Inflammatory macrophage (primary cell): ENCODE data around the gene BCAS3.

Experiments used
- DNase-seq, 2 donors: peaks; one replicate each; pipeline ENCODE4 v3.0.0-alpha.2; 2020 to 2022

BCAS3 gene

DNA sequence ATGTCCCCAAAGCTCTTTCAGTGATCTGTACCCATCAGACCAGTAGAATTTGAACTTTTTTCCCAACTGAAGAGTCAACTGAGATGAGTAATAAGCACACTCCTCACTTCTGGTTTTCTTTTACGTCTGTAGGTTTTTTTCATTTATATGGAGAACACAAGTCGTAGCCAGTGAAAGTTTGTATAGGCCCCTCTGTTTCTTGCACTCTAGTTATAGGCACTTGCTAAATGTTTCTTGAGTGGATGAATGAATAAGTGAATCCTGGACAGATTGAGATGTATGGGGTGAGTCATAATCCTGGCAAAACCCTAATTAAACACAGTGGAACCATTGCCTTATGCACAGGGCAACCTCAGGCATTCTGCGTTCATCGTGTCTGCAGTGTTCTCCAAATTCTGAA is 528.3 kb downstream of the BCAS3 start:
- no peak for DNase-seq

DNA sequence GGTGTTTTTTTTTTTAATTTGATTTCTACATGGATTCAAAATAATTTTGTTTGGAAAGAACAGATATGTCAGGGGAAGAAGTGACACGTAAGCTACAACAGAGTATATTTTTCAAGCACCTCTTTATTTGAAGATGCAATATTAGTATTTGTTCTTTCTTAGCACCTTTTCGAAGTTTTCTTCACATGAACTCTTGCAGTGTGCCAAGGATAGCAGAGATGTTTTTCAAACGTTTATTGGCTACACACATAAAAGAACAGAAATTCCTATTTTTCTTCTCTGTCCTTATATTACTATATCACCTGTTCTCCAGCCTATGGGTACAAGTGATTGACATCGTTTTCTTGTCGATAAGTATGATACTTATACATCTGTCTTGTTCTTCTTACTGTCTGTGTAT is 529.3 kb downstream of the BCAS3 start:
- no peak for DNase-seq

DNA sequence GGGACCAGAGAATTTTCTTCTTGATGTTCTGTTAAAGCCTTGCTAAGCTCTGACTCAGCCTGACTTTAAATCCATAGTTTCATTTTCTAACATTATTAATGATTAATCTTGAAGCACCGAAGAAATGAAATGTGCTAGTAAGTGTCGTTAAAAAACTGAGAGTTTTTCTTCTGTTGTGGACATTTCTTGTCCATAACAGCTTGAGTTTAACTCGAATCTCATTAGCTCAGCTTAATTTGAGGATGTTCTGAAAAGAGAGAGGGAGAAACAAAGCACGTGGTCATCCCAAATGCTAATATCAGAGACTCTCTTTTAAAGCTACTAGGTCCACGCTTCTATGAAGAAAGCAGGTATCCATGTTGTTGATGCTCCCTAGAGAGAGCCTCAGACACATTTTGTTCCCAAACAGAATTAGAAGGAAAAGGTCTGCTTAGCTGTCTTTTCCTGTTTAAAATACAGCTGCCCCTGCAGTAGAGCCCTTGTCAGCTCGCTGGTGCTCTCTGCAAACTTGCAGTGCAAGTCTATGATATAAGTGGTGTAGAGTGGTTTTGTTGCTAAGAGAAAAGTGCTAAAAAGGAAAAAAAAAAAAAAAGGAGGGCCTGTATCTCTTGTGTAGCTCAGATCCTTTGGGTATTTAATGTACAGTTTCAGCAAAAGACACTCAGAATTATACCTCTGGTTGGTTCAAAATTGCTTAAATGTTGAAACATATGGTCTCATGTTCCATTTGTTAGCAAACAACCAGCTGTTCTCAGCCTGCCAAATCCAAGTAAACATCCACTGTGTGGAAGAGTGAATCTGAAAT is 530.9 kb downstream of the BCAS3 start:
- DNase-seq = no peak

GRCh38 chr17:61209106-61209439 is 531.4 kb downstream of the BCAS3 start:
- DNase-seq = no peak

DNA sequence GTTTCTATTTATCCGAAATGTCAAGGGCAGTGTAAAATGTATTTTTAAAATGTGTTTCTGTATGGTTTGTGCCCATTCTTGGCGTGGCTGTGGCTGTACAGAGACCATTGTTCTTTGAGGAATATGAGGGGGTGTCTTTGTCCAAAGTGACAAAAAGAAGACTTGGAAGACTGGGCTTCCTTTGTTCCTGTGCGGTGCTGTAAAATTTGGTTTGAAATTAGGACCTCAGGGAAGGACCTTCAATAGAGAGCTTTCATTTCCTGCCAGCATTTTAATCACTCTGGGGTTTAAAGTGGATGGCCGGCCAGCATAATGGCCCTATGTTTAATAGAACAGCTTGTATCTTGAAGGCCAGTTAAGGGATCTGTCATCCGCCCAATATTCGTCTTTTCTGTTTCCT is 531.9 kb downstream of the BCAS3 start:
- DNase-seq = no peak

- no peak for DNase-seq
These were observed 533.6 kb downstream of the BCAS3 start for GRCh38 chr17:61211236-61211635.

GRCh38 chr17:61212655-61213054 is 535.0 kb downstream of the BCAS3 start:
- no peak for DNase-seq

GRCh38 chr17:61214753-61215152 is 537.1 kb downstream of the BCAS3 start:
- no peak for DNase-seq

- DNase-seq = no peak
These were observed 538.4 kb downstream of the BCAS3 start for GRCh38 chr17:61216066-61216465.

GRCh38 chr17:61217878-61218437 is 540.3 kb downstream of the BCAS3 start:
- no peak for DNase-seq

DNA sequence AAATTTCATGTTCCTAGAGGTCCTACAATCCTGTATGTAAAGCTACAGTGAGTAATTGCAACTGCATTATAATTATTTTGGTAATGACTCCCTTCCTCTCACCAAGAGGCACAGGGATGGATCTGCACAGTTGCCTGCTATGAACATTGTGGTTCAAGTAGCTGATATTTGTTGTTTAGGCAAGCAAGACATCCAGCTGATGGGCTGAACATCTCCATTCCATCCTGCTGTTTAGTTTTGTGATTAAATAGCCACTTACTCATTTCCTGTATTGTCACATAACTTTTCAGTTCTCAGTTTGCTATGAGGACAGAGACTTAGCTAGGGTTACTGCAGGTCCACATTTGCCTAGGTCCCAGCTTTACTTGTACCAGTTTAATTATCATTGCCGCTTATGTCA is 540.8 kb downstream of the BCAS3 start:
- DNase-seq = peak; percentile 48 to 59

DNA sequence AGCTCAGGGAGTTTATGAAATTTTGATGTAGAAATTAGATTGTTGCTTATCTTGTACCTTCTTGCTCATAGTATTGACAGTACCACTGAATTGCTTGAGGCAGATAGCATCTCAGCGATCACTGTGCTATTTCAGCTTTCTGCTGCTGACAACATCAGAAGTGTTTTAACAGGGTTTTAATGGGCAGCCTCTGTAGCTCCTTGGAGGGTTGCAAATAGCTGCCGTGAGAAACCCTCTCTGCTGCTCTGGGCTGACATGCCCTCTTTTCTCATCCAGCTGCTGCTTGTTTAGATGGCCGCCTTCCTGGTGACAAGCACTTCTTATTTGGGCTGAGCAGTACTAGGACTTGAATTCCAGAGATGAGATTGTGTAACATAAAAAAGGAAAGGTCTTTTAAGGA is 541.8 kb downstream of the BCAS3 start:
- no peak for DNase-seq

DNA sequence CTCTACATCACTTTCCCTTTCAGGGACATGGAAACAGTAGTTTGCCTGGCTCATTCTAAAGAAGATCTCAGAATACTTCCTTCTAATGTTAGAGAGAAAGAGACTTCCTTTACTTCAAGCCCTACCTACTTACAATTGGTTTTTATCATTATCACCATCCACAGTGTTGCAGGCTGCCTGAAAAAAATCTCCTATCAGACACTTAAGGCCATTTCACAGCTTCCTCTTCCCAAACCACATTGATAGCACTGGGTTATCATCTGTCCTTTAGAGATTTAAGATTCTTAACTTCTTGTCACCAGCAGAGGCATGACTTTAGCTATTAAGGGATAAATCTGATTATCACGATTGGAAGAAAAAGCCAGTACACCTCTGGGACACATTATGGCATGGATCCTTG is 543.5 kb downstream of the BCAS3 start:
- no peak for DNase-seq

DNA sequence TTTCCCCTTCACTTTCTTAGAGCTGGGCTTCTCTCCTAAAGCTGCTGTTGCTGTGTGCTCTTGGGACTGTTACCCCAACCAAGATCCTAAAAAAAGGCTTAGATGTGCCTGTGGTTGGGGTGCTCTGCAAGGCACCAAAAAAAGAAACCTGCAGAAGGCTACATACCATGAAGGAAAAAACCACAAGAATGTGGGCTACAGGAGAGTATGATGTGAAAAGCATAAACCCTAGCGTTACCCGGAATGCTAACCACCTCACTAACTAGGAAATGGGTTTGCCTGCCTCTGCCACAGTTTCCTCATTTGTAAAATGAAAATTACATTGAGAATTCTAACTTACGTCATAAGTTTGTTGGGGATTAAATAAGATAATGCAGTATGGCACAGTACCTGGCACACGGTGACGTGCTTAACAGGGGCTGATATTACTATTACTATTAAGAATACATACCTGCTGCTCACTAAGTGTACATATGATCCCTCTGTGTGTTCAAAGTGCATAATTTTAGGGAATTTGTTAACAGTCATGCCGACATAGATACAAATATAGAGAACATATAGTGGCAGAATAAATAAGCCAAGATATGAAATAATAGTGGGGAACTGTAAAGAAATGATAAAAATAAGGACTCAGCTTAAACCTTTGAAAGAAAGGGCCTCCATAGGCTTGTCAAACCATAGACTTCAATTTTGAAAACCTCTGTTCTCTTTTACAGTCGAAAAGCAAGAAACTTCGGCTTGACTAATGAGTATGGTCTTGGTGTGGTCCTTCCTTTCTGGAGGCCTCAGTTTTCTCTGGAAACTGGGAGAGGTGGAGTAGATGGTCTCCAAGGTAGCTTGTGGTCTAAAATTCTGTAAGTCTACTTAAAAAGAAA is 544.2 kb downstream of the BCAS3 start:
- peak in 1 of 2 donors; percentile 6 for DNase-seq

- DNase-seq = no peak
These were observed 546.1 kb downstream of the BCAS3 start for GRCh38 chr17:61223725-61224124.

- no peak for DNase-seq
These were observed 547.7 kb downstream of the BCAS3 start for GRCh38 chr17:61225178-61225882.

- no peak for DNase-seq
These were observed 550.2 kb downstream of the BCAS3 start for GRCh38 chr17:61227866-61228265.

DNA sequence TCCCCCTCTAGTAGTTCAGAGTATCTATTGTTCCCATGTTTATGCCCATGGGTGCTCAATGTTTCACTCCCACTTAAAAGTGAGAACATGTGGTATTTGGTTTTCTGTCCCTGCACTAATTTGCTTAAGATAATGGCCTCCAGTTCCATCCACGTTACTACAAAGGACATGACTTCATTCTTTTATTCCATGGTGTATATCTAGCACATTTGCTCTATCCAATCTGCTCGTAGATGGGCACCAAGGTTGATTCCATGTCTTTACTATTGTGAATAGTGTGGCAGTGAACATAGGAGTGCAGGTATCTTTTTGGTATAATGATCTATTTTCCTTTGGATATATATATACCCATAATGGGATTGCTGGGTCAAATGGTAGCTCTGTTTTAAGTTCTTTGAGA is 552.8 kb downstream of the BCAS3 start:
- DNase-seq = no peak

DNA sequence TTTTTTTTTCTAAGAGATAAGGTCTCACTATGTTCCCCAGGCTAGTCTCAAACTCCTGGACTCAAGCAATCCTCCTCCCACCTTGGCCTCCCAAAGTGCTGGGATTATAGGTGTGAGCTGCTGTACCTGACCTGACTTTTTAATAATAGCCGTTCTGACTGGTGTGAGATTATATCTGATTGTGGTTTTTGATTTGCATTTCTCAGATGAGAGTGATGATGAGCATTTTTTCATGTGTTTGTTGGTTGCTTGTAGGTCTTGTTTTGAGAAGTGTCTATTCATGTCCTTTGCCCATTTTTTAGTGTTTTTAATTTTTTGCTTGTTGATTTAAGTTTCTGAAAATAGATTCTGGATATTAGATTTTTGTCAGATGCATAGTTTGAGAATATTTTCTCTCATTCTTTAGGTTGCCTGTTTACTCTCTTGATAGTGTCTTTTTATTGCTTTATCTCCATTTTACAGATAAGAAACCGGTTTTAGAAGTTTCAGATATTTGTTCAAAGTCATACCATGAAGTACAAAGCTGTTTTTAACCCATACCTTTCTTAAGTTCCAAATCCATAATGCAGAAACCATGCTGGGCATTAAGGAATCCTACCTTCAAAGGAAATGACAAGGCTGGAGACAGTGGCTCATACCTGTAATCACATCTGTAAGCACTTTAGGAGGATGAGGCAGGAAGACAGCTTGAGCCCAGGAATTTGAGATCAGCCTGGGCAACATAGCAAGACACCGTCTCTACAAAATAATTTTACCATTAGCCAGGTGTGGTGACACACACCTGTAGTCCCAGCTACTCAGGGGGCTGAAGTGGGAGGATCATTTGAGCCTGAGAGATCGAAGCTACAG is 553.5 kb downstream of the BCAS3 start:
- DNase-seq = no peak

DNA sequence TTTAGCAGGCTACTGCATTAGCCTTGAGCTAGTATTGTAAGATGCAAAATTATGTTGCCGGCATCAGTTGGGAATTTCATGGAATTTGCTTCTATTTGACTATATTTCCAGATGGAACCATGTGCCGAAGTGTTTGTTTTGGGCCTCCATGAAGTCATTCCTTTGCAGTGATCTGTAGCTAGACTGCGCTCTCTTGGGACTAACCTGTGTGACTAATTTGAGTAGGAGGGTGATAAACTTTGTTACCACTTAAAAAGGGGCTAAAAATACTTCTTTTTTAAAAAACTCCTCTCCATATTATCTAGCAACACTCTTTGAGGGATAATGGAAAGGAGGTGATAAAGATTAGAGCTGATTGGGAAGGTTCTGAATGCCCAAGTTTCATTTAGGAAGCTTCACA is 555.2 kb downstream of the BCAS3 start:
- no peak for DNase-seq

DNA sequence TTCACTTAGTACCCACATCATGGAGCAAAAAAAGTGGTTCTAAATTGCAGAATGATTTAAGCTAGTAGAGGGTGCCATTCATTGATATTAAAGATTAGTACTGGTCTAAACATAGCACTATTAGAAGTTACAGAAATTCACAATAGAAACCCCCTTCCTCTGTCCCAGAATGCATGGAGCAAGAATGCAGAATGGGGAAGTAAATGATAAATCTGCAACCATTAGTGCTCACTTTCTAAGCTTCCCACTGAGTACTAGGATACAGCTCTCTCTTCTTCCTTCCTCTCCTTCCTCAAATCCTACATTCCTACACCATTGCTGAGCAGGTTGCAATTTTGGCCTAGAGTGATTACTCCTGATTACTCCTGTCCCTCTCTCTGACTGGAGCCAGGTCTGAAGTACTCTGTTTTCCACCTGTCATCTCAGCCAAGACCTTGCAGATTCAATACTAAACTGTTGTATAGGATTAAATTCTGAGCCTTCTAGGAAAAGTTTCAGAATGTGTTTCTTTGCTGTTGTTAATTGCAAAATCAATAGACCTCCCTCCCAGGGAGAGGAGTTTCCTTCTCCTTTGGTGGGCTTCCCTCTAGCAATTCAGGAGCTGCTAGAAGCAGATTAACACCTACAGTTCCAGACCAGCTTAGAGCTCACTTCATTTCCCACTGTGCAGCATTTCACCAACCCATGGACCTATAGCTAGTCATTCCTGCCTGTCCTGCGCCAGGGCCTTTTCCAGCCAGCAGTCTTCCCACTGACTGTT is 556.5 kb downstream of the BCAS3 start:
- DNase-seq = peak in 1 of 2 donors; percentile 15
